AG04450 (cell line): ENCODE results near the gene INCA1. TPM values are rescaled to one million over a fixed set of nuclear protein-coding genes. Genes with fewer than 3 reads are reported as not detected.
A peak's percentile ranks its signal among the peaks of the same experiment; 100 is the strongest.
"Not testable (repeated sequence)": the region's sequence is repeated elsewhere in the genome, so short reads cannot be mapped to it uniquely, and the experiment has no call there.

Experiments
- CTCF ChIA-PET: fragments of 300-600, 350-600 bp; formaldehyde crosslinking; extraction: SDS; loops from one replicate; lab custom pipeline; 2022; ENCODE audit warnings: antibody characterized with exemption, inconsistent platforms; lab: Charles Lee
- POLR2A ChIA-PET: fragments of 350-600 bp; formaldehyde crosslinking; extraction: SDS; loops from one replicate; lab custom pipeline; 2021; ENCODE audit warnings: antibody characterized with exemption, inconsistent platforms; lab: Yijun Ruan, JAX
- DNase-seq: peaks from one replicate; pipeline ENCODE4 v3.0.0-alpha.2; 2011; ENCODE audit warnings: low read depth, low spot score
- H3K27ac ChIP-seq: one replicate; pipeline ENCODE4 v1.5.1; 2012; ENCODE audit warnings: low read depth, low read length, control low read depth
- H3K27me3 ChIP-seq: one replicate; pipeline ENCODE4 v1.6.0; 2012; ENCODE audit warnings: low read length; ENCODE audit not compliant: control insufficient read depth, insufficient read depth
- H3K4me3 ChIP-seq: 2 replicates; pipeline ENCODE4 v1.5.1; 2011; ENCODE audit warnings: mild to moderate bottlenecking, low read depth, low read length, control low read depth
- H3K9me3 ChIP-seq: 2 replicates; pipeline ENCODE4 v1.5.1; 2012; ENCODE audit warnings: low read length; ENCODE audit not compliant: control insufficient read depth, insufficient read depth
- CTCF ChIP-seq: IDR thresholded peaks from 2 replicates; pipeline ENCODE4 v1.5.1; 2011; ENCODE audit warnings: low read depth, low read length, control low read depth, inconsistent platforms
- polyA plus RNA-seq: library from polyadenylated mRNA; depleted of rRNA; stranded (reverse); fragments of >200 nt; gene quantifications from 2 replicates; pipeline ENCODE4 v1.2.3, GENCODE V29; 2011

Gene INCA1
- polyA plus RNA-seq, 1 experiment: 0.29 TPM

GRCh38 chr17:5033352-5034015, 36.2 kb upstream of the INCA1 start:
- CTCF ChIA-PET: interaction anchor here (0.6 kb wide), 1 partner anchor 30 kb away, joined by 7 read pairs; no protein-coding TSS in a partner anchor
- no peak for TF ChIP-seq CTCF
- peaks cover 7% of the 10 kb centered on the region for H3K27me3 ChIP-seq
- H3K4me3 ChIP-seq: no peak overlapping the region
- DNase-seq: no peak
- H3K9me3 ChIP-seq: no peaks in the 10 kb centered on the region
- POLR2A ChIA-PET: no interaction called here
- H3K27ac ChIP-seq: no peak overlapping the region

GRCh38 chr17:5032865-5033264, 35.5 kb upstream of the INCA1 start:
- Histone ChIP-seq H3K9me3 (no peaks in the 10 kb centered on the region), H3K27ac (no peak overlapping the region), H3K27me3 (peaks cover 7% of the 10 kb centered on the region), H3K4me3 (no peak overlapping the region)
- ChIA-PET POLR2A (no interaction called here), CTCF (interaction anchor here (2.7 kb wide), 1 partner anchor 30 kb away, joined by 28 read pairs; no protein-coding TSS in a partner anchor)
- DNase-seq: no peak
- no peak for TF ChIP-seq CTCF

- peak; percentile 78 for TF ChIP-seq CTCF
- ChIA-PET POLR2A (interaction anchor here (0.6 to 0.7 kb wide), 3 partner anchors 31 to 377 kb away, joined by 3 to 6 read pairs (median 3); no protein-coding TSS in a partner anchor), CTCF (interaction anchor here (1.0 to 2.7 kb wide), 6 partner anchors 14 to 52 kb away, joined by 3 to 28 read pairs (median 3); no protein-coding TSS in a partner anchor)
- Histone ChIP-seq H3K27ac (no peak overlapping the region), H3K4me3 (peak overlapping the region; percentile 48), H3K9me3 (no peaks in the 10 kb centered on the region), H3K27me3 (peaks cover 7% of the 10 kb centered on the region)
- DNase-seq: peak; percentile 26
These were observed 34.2 kb upstream of the INCA1 start for GRCh38 chr17:5031365-5032082.

- not testable (repeated sequence) for H3K9me3 ChIP-seq, H3K27me3 ChIP-seq, H3K27ac ChIP-seq, H3K4me3 ChIP-seq, DNase-seq
- CTCF ChIA-PET: interaction anchor here (0.7 to 2.7 kb wide), 3 partner anchors 32 to 51 kb away, joined by 3 to 28 read pairs (median 3); no protein-coding TSS in a partner anchor
- POLR2A ChIA-PET: interaction anchor here (1.0 kb wide), 1 partner anchor 33 kb away, joined by 4 read pairs; the partner anchor contains the start of genes INCA1 and KIF1C
These were observed 32.8 kb upstream of the INCA1 start for GRCh38 chr17:5030168-5030567.

GRCh38 chr17:5027916-5028315, 30.6 kb upstream of the INCA1 start:
- TF ChIP-seq CTCF: no peak

More at GRCh38 chr17:5027916-5028315, 30.6 kb upstream of the INCA1 start:
- Histone ChIP-seq H3K27me3 (no peaks in the 10 kb centered on the region), H3K27ac (no peak overlapping the region), H3K9me3 (no peaks in the 10 kb centered on the region; the same call in 1 of the 2 replicates), H3K4me3 (no peak overlapping the region)
- POLR2A ChIA-PET: no interaction called here
- no peak for DNase-seq
- CTCF ChIA-PET: interaction anchor here (0.6 to 1.5 kb wide), 5 partner anchors 8 to 119 kb away, joined by 3 to 7 read pairs (median 4); partner anchors contain the start of gene CAMTA2
